IMR-90 (cell line): ENCODE measurements around the gene CDCP2. TPM values are rescaled to one million over a fixed set of nuclear protein-coding genes. Genes with fewer than 3 reads are reported as not detected.

Experiments
- ATAC-seq: fragments of 200-7000 bp; cut with Tn5 transposase; 2 replicates; pipeline ENCODE4 v1.9.1; 2020; ENCODE audit warnings: low read depth, mild to moderate bottlenecking, moderate library complexity
- BruUV-seq: library from RNA; stranded (reverse); fragments of 400-500 nt; replicated peaks from 2 replicates; lab custom pipeline; 2021; lab: Mats Ljungman, UMichigan
- CTCF ChIA-PET: fragments of 300-600 bp; formaldehyde crosslinking; extraction: SDS; loops from one replicate; lab custom pipeline; 2021; ENCODE audit warnings: antibody characterized with exemption; lab: Yijun Ruan, JAX
- POLR2A ChIA-PET: fragments of 300-600 bp; sonication (Branson Sonifier 250); formaldehyde crosslinking; loops from one replicate; lab custom pipeline; 2022; ENCODE audit warnings: antibody characterized with exemption; ENCODE audit not compliant: unreplicated experiment; lab: Charles Lee
- DNase-seq: peaks from one replicate; pipeline ENCODE4 v3.0.0; 2013
- H2AFZ ChIP-seq: replicated peaks from 2 replicates; pipeline ENCODE3; 2013; ENCODE audit warnings: low read length, mild to moderate bottlenecking; ENCODE audit not compliant: poor library complexity
- H2AK5ac ChIP-seq: 2 replicates; pipeline ENCODE4 v1.6.1; 2013; ENCODE audit warnings: low read depth, low read length, inconsistent platforms
- H2AK9ac ChIP-seq: replicated peaks from 2 replicates; pipeline ENCODE3; 2013; ENCODE audit warnings: mild to moderate bottlenecking, low read depth, low read length, moderate library complexity; ENCODE audit not compliant: poor library complexity
- H2BK120ac ChIP-seq: 2 replicates; pipeline ENCODE4 v1.6.1; 2013; ENCODE audit warnings: low read depth, low read length, inconsistent platforms
- H2BK15ac ChIP-seq: 3 replicates; pipeline ENCODE4 v1.6.1; 2013; ENCODE audit warnings: low read depth, low read length, inconsistent platforms
- H2BK20ac ChIP-seq: 2 replicates; pipeline ENCODE4 v1.6.1; 2013; ENCODE audit warnings: low read depth, mild to moderate bottlenecking, inconsistent platforms, low read length, moderate library complexity
- H2BK5ac ChIP-seq: 2 replicates; pipeline ENCODE4 v1.6.1; 2013; ENCODE audit warnings: mild to moderate bottlenecking, low read depth, low read length, inconsistent platforms; ENCODE audit not compliant: poor library complexity, severe bottlenecking
- H3K14ac ChIP-seq: replicated peaks from 2 replicates; pipeline ENCODE4 v1.6.1; 2013; ENCODE audit warnings: low read depth, low read length, inconsistent platforms
- H3K18ac ChIP-seq: 2 replicates; pipeline ENCODE4 v1.6.1; 2013; ENCODE audit warnings: low read depth, low read length, control low read depth
- H3K23ac ChIP-seq: 2 replicates; pipeline ENCODE4 v1.6.1; 2013; ENCODE audit warnings: low read depth, low read length, inconsistent platforms
- H3K27ac ChIP-seq: 2 replicates; pipeline ENCODE4 v1.5.1; 2013; ENCODE audit warnings: mild to moderate bottlenecking, control low read depth, low read length; ENCODE audit not compliant: insufficient read depth
- H3K27me3 ChIP-seq: 2 replicates; pipeline ENCODE4 v1.6.1; 2013; ENCODE audit warnings: low read length; ENCODE audit not compliant: control insufficient read depth, insufficient read depth
- H3K36me3 ChIP-seq: 2 replicates; pipeline ENCODE4 v1.6.1; 2013; ENCODE audit warnings: low read length, mixed read lengths; ENCODE audit not compliant: control insufficient read depth, insufficient read depth
- H3K4ac ChIP-seq: 2 replicates; pipeline ENCODE4 v1.6.1; 2013; ENCODE audit warnings: low read depth, low read length, inconsistent platforms
- H3K4me1 ChIP-seq: 2 replicates; pipeline ENCODE4 v1.6.1; 2013; ENCODE audit warnings: low read length, mixed read lengths; ENCODE audit not compliant: control insufficient read depth, insufficient read depth
- H3K4me2 ChIP-seq: 2 replicates; pipeline ENCODE4 v1.6.1; 2013; ENCODE audit warnings: low read depth, mild to moderate bottlenecking, control low read depth, low read length, moderate library complexity
- H3K4me3 ChIP-seq: 2 replicates; pipeline ENCODE4 v1.5.1; 2013; ENCODE audit warnings: low read depth, mild to moderate bottlenecking, control low read depth, low read length, moderate library complexity; ENCODE audit not compliant: insufficient read depth
- H3K56ac ChIP-seq: 2 replicates; pipeline ENCODE4 v1.6.1; 2013; ENCODE audit warnings: low read length, inconsistent platforms; ENCODE audit not compliant: insufficient read depth; ENCODE audit errors: extremely low read depth
- H3K79me1 ChIP-seq, 2 experiments: 2 replicates each; pipeline ENCODE4 v1.6.1; 2013; ENCODE audit warnings: low read length in 2 of 2, inconsistent platforms in 1 of 2, low read depth in 1 of 2
- H3K9ac ChIP-seq: 2 replicates; pipeline ENCODE4 v1.6.1; 2013; ENCODE audit warnings: low read depth, low read length, control low read depth
- H3K9me1 ChIP-seq: 2 replicates; pipeline ENCODE4 v1.6.1; 2013; ENCODE audit warnings: low read length, inconsistent platforms; ENCODE audit not compliant: insufficient read depth
- H3K9me3 ChIP-seq: 2 replicates; pipeline ENCODE4 v1.6.1; 2013; ENCODE audit warnings: low read length; ENCODE audit not compliant: control insufficient read depth, insufficient read depth
- H4K20me1 ChIP-seq: 2 replicates; pipeline ENCODE4 v1.6.1; 2013; ENCODE audit warnings: low read length, inconsistent platforms; ENCODE audit not compliant: insufficient read depth
- H4K5ac ChIP-seq: 2 replicates; pipeline ENCODE4 v1.6.1; 2013; ENCODE audit warnings: mild to moderate bottlenecking, low read depth, low read length, control low read depth
- H4K8ac ChIP-seq, 2 experiments: 2 replicates each; pipeline ENCODE4 v1.6.1; 2013; ENCODE audit warnings: low read depth in 2 of 2, low read length in 2 of 2, control low read depth in 1 of 2, inconsistent platforms in 1 of 2
- H4K91ac ChIP-seq: 2 replicates; pipeline ENCODE4 v1.6.1; 2013; ENCODE audit warnings: low read depth, low read length, inconsistent platforms; ENCODE audit not compliant: insufficient read depth
- BHLHE40 ChIP-seq: fragments of 150-350 bp; IDR thresholded peaks from 2 replicates; pipeline ENCODE4 v1.6.1; 2016; ENCODE audit warnings: mild to moderate bottlenecking, low read depth, low read length
- CEBPB ChIP-seq: IDR thresholded peaks from 2 replicates; pipeline ENCODE4 v1.6.1; 2012; ENCODE audit warnings: low read depth, low read length, improper control_type of control experiment
- CHD1 ChIP-seq: IDR thresholded peaks from 2 replicates; pipeline ENCODE4 v1.6.1; 2012; ENCODE audit warnings: low read depth, low read length, improper control_type of control experiment
- CTCF ChIP-seq: conservative IDR thresholded peaks from 2 replicates; pipeline ENCODE4 v1.5.1; 2012; ENCODE audit warnings: mild to moderate bottlenecking, low read depth, low read length, improper control_type of control experiment
- ELK1 ChIP-seq: fragments of 150-350 bp; IDR thresholded peaks from 2 replicates; pipeline ENCODE4 v1.6.1; 2016; ENCODE audit warnings: low read depth, mild to moderate bottlenecking, low read length, moderate library complexity, borderline replicate concordance
- FOS ChIP-seq: fragments of 150-350 bp; IDR thresholded peaks from 2 replicates; pipeline ENCODE4 v1.6.1; 2016; ENCODE audit warnings: low read depth, low read length
- MAFK ChIP-seq: IDR thresholded peaks from 2 replicates; pipeline ENCODE4 v1.6.1; 2012; ENCODE audit warnings: low read depth, low read length, improper control_type of control experiment
- MAZ ChIP-seq: IDR thresholded peaks from 2 replicates; pipeline ENCODE4 v1.6.1; 2012; ENCODE audit warnings: low read depth, mild to moderate bottlenecking, low read length, improper control_type of control experiment, moderate library complexity, borderline replicate concordance
- MXI1 ChIP-seq: IDR thresholded peaks from 2 replicates; pipeline ENCODE4 v1.6.1; 2012; ENCODE audit warnings: low read depth, mild to moderate bottlenecking, low read length, moderate library complexity, borderline replicate concordance
- NFE2L2 ChIP-seq: fragments of 150-350 bp; IDR thresholded peaks from 2 replicates; pipeline ENCODE4 v1.6.1; 2016; ENCODE audit warnings: low read depth, mild to moderate bottlenecking, low read length
- POLR2A ChIP-seq: IDR thresholded peaks from 2 replicates; pipeline ENCODE4 v1.6.1; 2012; ENCODE audit warnings: mild to moderate bottlenecking, low read depth, low read length
- RAD21 ChIP-seq: IDR thresholded peaks from 2 replicates; pipeline ENCODE4 v1.6.1; 2012; ENCODE audit warnings: low read length, improper control_type of control experiment
- RCOR1 ChIP-seq: IDR thresholded peaks from 2 replicates; pipeline ENCODE4 v1.6.1; 2012; ENCODE audit warnings: mild to moderate bottlenecking, low read length, improper control_type of control experiment; ENCODE audit not compliant: insufficient replicate concordance
- RFX5 ChIP-seq: IDR thresholded peaks from 2 replicates; pipeline ENCODE4 v1.8.0; 2012; ENCODE audit warnings: low read depth, mild to moderate bottlenecking, low read length, moderate library complexity
- SMC3 ChIP-seq: fragments of 150-350 bp; IDR thresholded peaks from 2 replicates; pipeline ENCODE4 v1.6.1; 2016; ENCODE audit warnings: low read depth, mild to moderate bottlenecking, antibody characterized with exemption, low read length, moderate library complexity
- USF2 ChIP-seq: fragments of 150-350 bp; IDR thresholded peaks from 2 replicates; pipeline ENCODE4 v1.6.1; 2017; ENCODE audit warnings: mild to moderate bottlenecking, antibody characterized with exemption, low read length, low read depth
- WGBS, 2 experiments: methylation state at CpG; one replicate each; pipeline versions ENCODE4 v1.1.5 to v1.1.7; 2013; ENCODE audit warnings: missing lambda C conversion rate in 2 of 2; ENCODE audit not compliant: insufficient read length in 1 of 2; ENCODE audit errors: extremely low coverage in 2 of 2; 5-methylcytosine and 5-hydroxymethylcytosine counted together
- dilution Hi-C: fragments of 300-500 bp; cut with HindIII; formaldehyde crosslinking; loops from one replicate; pipeline ENCODE4 v1.14.3; 2018; ENCODE audit warnings: low sequenced_read_pairs; ENCODE audit not compliant: unreplicated experiment
- in situ Hi-C: fragments of 300-500 bp; cut with MboI; formaldehyde crosslinking; loops from 3 replicates; pipeline ENCODE4 v1.14.3; 2019; ENCODE audit warnings: low sequenced_read_pairs, inconsistent platforms, mixed read lengths
- intact Hi-C: fragments of 100-400 bp; cut with micrococcal nuclease; formaldehyde crosslinking; loops from 2 replicates; pipeline ENCODE4 v1.10.0; 2022
- polyA plus RNA-seq, 3 experiments: library from polyadenylated mRNA; depleted of rRNA; stranded (reverse); fragments of >200 nt; gene quantifications; 2 replicates each; pipeline ENCODE4 v1.2.3, GENCODE V29; 2012; ENCODE audit warnings: low replicate concordance in 1 of 3
- total RNA-seq: library from RNA; depleted of rRNA; stranded (reverse); fragments of >200 nt; gene quantifications from 2 replicates; pipeline ENCODE4 v1.2.3, GENCODE V29; 2012

CDCP2 gene
- total and polyA plus RNA-seq, 2 of the 4 experiments (the other 2 are of a cell fraction) = not detected

GRCh38 chr1:54115520-54115919, 37.3 kb downstream of the CDCP2 start:
- no peaks in the 10 kb centered on the region; the same call in 1 of the 2 replicates for H3K27me3 ChIP-seq
- peak overlapping the region; percentile 18 for H2AK9ac ChIP-seq
- no peak overlapping the region for H3K18ac ChIP-seq
- H3K36me3 ChIP-seq = no peaks in the 10 kb centered on the region
- H3K27ac ChIP-seq = no peak overlapping the region
- dilution Hi-C loops (no loop called here), in situ Hi-C loops (no loop called here), intact Hi-C loops (no loop called here)
- peak overlapping the region; percentile 20; the same call in 1 of the 2 replicates for H4K91ac ChIP-seq
- H3K79me1 ChIP-seq = peaks cover 0 to 6% of the 10 kb centered on the region in 2 experiments; a peak in 1 of 4 replicates
- peaks cover 29% of the 10 kb centered on the region for H3K9me1 ChIP-seq
- DNase-seq (no peak), ATAC-seq (no peak)
- no peak overlapping the region for H4K8ac ChIP-seq
- H3K4me2 ChIP-seq = no peak overlapping the region
- H2BK15ac ChIP-seq = no peak overlapping the region
- WGBS, 2 experiments = no CpG with 5 or more reads among the region's 3 CpGs
- TF ChIP-seq MAZ (no peak), ELK1 (no peak), USF2 (no peak), RAD21 (no peak), SMC3 (no peak), MXI1 (no peak), CTCF (no peak), CEBPB (no peak), RCOR1 (no peak), NFE2L2 (no peak), POLR2A (no peak), RFX5 (no peak), BHLHE40 (no peak), CHD1 (no peak), MAFK (no peak), FOS (no peak)
- no peak overlapping the region; the same call in 1 of the 2 replicates for H3K4ac ChIP-seq
- H2AK5ac ChIP-seq = no peak overlapping the region
- ChIA-PET POLR2A (no interaction called here), CTCF (interaction anchor here (1.7 kb wide), 1 partner anchor 34 kb away, joined by 4 read pairs; no protein-coding TSS in a partner anchor)
- no peak overlapping the region for H3K56ac ChIP-seq
- no peak overlapping the region for H3K14ac ChIP-seq
- H3K9me3 ChIP-seq = no peaks in the 10 kb centered on the region
- H2AFZ ChIP-seq = no peak overlapping the region
- H4K5ac ChIP-seq = no peak overlapping the region
- no peak overlapping the region for H3K9ac ChIP-seq
- no TSS peak for BruUV-seq
- H2BK5ac ChIP-seq = no peak overlapping the region
- H3K4me3 ChIP-seq = no peak overlapping the region
- H4K20me1 ChIP-seq = no peaks in the 10 kb centered on the region
- H3K4me1 ChIP-seq = peaks cover 9% of the 10 kb centered on the region
- H2BK20ac ChIP-seq = no peak overlapping the region
- H3K23ac ChIP-seq = no peak overlapping the region; the same call in 1 of the 2 replicates
- H2BK120ac ChIP-seq = no peak overlapping the region
